GM13976 (cell line): ENCODE measurements around the gene MCM3.

Experiments
- DNase-seq: peaks from one replicate; pipeline ENCODE4 v3.0.0; 2012; ENCODE audit warnings: low spot score
- CTCF ChIP-seq: IDR thresholded peaks from 2 replicates; pipeline ENCODE4 v1.5.1; 2012; ENCODE audit warnings: borderline replicate concordance, mild to moderate bottlenecking; ENCODE audit not compliant: insufficient read depth; ENCODE audit errors: extremely low read depth, missing control alignments, control extremely low read depth
- in situ Hi-C: fragments of 300-500 bp; cut with MboI; formaldehyde crosslinking; loops from one replicate; pipeline ENCODE4 v1.12.0; 2022; ENCODE audit warnings: low sequenced_read_pairs, mixed read lengths, inconsistent platforms; ENCODE audit not compliant: unreplicated experiment

The MCM3 gene

GRCh38 chr6:52326540-52327364, 42.2 kb upstream of the MCM3 start:
- no peak for TF ChIP-seq CTCF
- in situ Hi-C loops = no loop called here
- DNase-seq = no peak

- in situ Hi-C loops = no loop called here
- DNase-seq = no peak
- no peak for TF ChIP-seq CTCF
Observed at GRCh38 chr6:52325695-52326471, 41.3 kb upstream of the MCM3 start.

- no peak for DNase-seq
- in situ Hi-C loops = no loop called here
- TF ChIP-seq CTCF = no peak
Observed at GRCh38 chr6:52324189-52324588, 39.6 kb upstream of the MCM3 start.

DNA sequence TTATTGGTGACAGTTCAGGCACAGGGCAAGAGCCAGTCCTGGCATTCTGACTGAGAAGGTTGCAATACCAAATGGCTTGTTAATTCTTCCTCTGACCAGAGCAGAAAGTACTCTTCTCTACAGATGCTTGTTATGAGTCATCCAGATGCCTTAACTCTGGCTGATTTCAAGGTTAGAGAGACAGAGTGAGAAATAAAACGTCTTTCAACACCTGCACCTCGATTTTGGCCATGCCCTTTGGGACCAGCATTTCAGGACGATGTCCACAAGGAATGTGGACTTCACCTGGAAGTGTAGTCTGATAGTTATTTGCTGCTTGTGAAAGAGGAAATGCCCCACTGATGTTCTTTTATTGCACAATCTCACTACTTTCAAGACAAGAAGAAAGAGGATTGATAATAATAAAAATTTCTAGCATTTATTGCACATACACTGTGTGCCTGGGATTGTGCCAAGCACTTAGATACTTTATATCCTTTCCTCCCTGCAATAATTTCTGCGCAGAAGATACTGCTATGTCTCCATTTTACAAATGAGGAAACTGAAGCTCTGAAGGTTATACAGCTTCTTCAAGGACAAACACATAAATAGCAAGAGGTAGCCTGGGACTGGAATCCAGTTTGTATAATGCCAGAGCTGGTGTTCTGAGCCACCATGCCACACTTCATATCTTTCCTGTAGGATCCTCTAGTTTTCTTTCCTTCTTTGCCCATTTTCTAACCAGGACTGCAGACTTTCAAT, 33.5 kb upstream of the MCM3 start:
- DNase-seq = peak; percentile 76
- TF ChIP-seq CTCF = no peak
- in situ Hi-C loops = no loop called here

DNA sequence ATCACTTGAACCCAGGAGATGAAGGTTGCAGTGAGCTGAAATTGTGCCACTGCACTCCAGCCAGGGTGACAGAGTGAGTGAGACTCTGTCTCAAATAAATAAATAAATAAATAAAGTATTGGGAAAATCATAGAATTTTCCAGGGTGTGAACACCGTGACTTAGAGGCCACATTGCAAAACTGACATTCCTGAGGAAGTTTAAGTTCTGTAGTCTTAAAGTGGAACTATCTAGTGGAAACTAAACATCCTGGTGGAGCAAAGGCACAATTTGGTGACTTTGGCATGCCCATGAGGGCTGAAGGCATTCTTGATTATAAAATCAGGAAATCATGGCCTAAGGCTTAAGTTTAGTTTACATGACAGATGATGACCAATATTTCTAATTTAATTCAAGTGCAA, 32.7 kb upstream of the MCM3 start:
- in situ Hi-C loops = no loop called here
- TF ChIP-seq CTCF = no peak
- no peak for DNase-seq

GRCh38 chr6:52314752-52315151, 30.2 kb upstream of the MCM3 start:
- in situ Hi-C loops = no loop called here
- no peak for DNase-seq
- TF ChIP-seq CTCF = no peak
